Vagina (tissue), 2 donors: ENCODE data around the gene JADE1.

Source experiments
- CTCF ChIP-seq, 3 experiments: fragments of 450-650 bp in 2 of 3; fragments of 200-600 bp in 1 of 3; sonication (generic) in 1 of 3; IDR thresholded peaks; one replicate each; pipeline ENCODE4 v1.5.1; 2017 to 2019; ENCODE audit warnings: antibody characterized with exemption in 3 of 3, mild to moderate bottlenecking in 2 of 3, moderate library complexity in 2 of 3
- POLR2A ChIP-seq, 2 donors: fragments of 450-650 bp; IDR thresholded peaks; one replicate each; pipeline ENCODE4 v1.6.1; 2017; ENCODE audit warnings: antibody characterized with exemption in 2 of 2, mild to moderate bottlenecking in 2 of 2, moderate library complexity in 2 of 2

GRCh38 chr4:128866691-128867090, 57.2 kb downstream of the JADE1 start:
- no peak for TF ChIP-seq POLR2A (IDR thresholded peaks at IDR 0.05)
- TF ChIP-seq CTCF (IDR thresholded peaks at IDR 0.05): no peak
